ENCODE results near the gene ATMIN.

DNA sequence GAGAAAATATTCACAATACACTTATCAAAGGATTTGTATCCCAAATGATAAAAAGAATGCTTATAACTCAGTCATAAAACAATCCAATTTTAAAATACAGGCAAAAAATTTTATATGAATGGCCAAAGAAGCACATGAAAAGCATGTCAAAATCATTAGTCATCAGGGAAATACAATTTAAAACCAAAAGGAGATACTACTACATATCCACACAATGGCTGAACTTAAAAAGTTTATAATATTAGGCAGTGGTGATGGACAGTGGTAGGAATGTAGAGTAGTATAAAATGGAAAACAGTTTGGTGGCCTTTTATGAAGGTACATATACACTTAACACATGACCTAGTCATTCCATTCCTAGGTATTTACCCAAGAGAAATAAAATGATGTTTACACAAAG is 41.2 kb upstream of the ATMIN start:
- no peak for TF ChIP-seq CTCF (IDR thresholded peaks at IDR 0.05)
- TF ChIP-seq POLR2A (IDR thresholded peaks at IDR 0.05), result no peak
- TF ChIP-seq EP300 (IDR thresholded peaks at IDR 0.05), result no peak
